WERI-Rb-1 (cell line): ENCODE measurements around the gene SLC43A1.
A peak's percentile ranks its signal among the peaks of the same experiment; 100 is the strongest.

Source experiments
- DNase-seq: peaks from one replicate; pipeline ENCODE4 v3.0.0-alpha.2; 2020
- H3K27ac ChIP-seq: fragments of 250-450 bp; sonication (Bioruptor Pico); 2 replicates; pipeline ENCODE4 v1.5.1; 2020; ENCODE audit warnings: mild to moderate bottlenecking, moderate library complexity
- H3K27me3 ChIP-seq: fragments of 250-450 bp; sonication (Bioruptor Pico); 2 replicates; pipeline ENCODE4 v1.5.1; 2021; ENCODE audit warnings: mild to moderate bottlenecking, low read depth, moderate library complexity; ENCODE audit not compliant: insufficient read depth, severe bottlenecking
- H3K36me3 ChIP-seq: fragments of 250-450 bp; sonication (Bioruptor Pico); 2 replicates; pipeline ENCODE4 v1.5.1; 2020; ENCODE audit warnings: mild to moderate bottlenecking, moderate library complexity
- H3K4me3 ChIP-seq: 2 replicates; pipeline ENCODE4 v1.5.1; 2011; ENCODE audit warnings: low read depth, mild to moderate bottlenecking, control low read depth, low read length
- H3K9me3 ChIP-seq: fragments of 250-450 bp; sonication (Bioruptor Pico); 2 replicates; pipeline ENCODE4 v1.5.1; 2021; ENCODE audit warnings: mild to moderate bottlenecking, moderate library complexity; ENCODE audit not compliant: severe bottlenecking
- TF ChIP-seq, protein P1 (sequence below): IDR thresholded peaks from 2 replicates; pipeline ENCODE4 v1.5.1; 2011; ENCODE audit warnings: low read depth, mild to moderate bottlenecking, control low read depth, inconsistent platforms, low read length

SLC43A1 gene

DNA sequence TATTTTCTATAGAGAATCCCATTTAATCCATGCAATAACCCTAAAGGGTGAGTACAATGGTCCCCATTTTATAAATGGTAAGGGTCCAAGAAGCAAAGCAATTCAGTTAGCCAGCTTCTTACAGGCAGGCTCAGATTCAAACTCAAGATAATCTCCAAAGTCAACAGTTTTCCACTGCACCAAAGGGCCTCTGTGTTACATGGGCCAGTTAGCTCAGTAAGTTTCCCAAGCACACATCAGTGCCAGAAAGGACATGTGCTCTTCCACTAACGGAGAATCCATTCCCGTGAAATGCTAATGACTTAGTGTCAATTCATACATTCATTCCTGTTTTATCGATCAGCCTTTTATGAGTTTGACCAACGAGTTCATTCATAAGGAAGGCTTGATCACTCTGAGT, 11.0 kb downstream of the SLC43A1 start:
- H3K4me3 ChIP-seq = no peak overlapping the region
- no peak for DNase-seq
- H3K27ac ChIP-seq = no peak overlapping the region
- H3K9me3 ChIP-seq = no peaks in the 10 kb centered on the region
- no peaks in the 10 kb centered on the region for H3K27me3 ChIP-seq
- TF ChIP-seq, protein P1, sequence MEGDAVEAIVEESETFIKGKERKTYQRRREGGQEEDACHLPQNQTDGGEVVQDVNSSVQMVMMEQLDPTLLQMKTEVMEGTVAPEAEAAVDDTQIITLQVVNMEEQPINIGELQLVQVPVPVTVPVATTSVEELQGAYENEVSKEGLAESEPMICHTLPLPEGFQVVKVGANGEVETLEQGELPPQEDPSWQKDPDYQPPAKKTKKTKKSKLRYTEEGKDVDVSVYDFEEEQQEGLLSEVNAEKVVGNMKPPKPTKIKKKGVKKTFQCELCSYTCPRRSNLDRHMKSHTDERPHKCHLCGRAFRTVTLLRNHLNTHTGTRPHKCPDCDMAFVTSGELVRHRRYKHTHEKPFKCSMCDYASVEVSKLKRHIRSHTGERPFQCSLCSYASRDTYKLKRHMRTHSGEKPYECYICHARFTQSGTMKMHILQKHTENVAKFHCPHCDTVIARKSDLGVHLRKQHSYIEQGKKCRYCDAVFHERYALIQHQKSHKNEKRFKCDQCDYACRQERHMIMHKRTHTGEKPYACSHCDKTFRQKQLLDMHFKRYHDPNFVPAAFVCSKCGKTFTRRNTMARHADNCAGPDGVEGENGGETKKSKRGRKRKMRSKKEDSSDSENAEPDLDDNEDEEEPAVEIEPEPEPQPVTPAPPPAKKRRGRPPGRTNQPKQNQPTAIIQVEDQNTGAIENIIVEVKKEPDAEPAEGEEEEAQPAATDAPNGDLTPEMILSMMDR = no peak
- H3K36me3 ChIP-seq = no peaks in the 10 kb centered on the region

DNA sequence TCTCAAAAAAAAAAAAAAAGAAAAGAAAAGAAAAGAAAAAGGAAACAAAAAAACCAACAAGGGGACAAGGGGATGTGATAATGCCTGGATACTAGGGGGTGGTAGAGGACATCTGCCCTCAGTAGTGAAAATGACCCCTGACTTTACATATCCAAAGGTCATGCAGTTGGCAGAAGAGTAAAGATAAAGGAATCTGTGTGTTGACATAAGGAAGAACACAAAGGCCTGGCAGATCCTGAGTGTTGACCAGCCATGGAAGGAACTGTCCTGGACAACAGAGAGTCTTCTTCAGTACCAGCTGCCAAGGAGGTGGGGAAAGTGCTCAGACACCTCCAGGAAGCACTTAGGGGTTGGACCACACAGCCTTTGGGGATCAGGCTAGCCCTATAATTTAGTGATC, 12.6 kb downstream of the SLC43A1 start:
- no peaks in the 10 kb centered on the region for H3K36me3 ChIP-seq

DNA sequence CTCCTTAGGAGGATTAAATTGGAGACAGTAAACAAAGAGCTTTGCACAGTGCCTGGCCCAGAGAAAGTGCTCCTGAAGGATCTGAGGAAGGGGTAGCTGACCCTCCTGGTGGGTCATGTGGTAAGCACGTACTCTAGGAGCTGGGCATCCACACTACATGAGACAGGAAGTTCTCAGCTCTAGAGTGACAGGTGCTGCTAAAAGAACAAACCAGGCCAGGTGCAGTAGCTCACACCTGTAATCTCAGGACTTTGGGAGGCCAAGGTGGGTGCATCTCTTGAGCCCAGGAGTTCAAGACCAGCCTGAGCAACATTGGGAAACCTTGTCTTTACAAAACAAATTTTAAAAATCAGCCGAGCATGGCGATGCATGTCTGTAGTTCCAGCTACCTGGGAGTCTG, 13.1 kb downstream of the SLC43A1 start:
- Histone ChIP-seq H3K27ac (no peak overlapping the region), H3K9me3 (no peaks in the 10 kb centered on the region), H3K4me3 (no peak overlapping the region), H3K27me3 (no peaks in the 10 kb centered on the region), H3K36me3 (no peaks in the 10 kb centered on the region)
- TF ChIP-seq, protein P1 = no peak
- no peak for DNase-seq

More for the DNA sequence above, 12.6 kb downstream of the SLC43A1 start:
- Histone ChIP-seq H3K9me3 (no peaks in the 10 kb centered on the region), H3K27ac (no peak overlapping the region), H3K4me3 (no peak overlapping the region), H3K27me3 (no peaks in the 10 kb centered on the region)
- DNase-seq = no peak
- TF ChIP-seq, protein P1 = no peak

- Histone ChIP-seq H3K9me3 (no peaks in the 10 kb centered on the region), H3K27ac (no peak overlapping the region), H3K4me3 (no peak overlapping the region), H3K36me3 (no peaks in the 10 kb centered on the region), H3K27me3 (no peaks in the 10 kb centered on the region)
- DNase-seq = no peak
- TF ChIP-seq, protein P1 = no peak
Observed at GRCh38 chr11:57501953-57502352, 13.5 kb downstream of the SLC43A1 start.

- TF ChIP-seq, protein P1 = no peak
- no peak overlapping the region for H3K4me3 ChIP-seq
- H3K36me3 ChIP-seq = no peaks in the 10 kb centered on the region
- DNase-seq = no peak
- H3K9me3 ChIP-seq = no peaks in the 10 kb centered on the region
- H3K27ac ChIP-seq = peak overlapping the region; percentile 14; the same call in 1 of the 2 replicates
- H3K27me3 ChIP-seq = no peaks in the 10 kb centered on the region
Observed at GRCh38 chr11:57500926-57501325, 14.6 kb downstream of the SLC43A1 start.

GRCh38 chr11:57500515-57500914, 15.0 kb downstream of the SLC43A1 start:
- TF ChIP-seq, protein P1 = no peak
- peak overlapping the region; percentile 14 for H3K27ac ChIP-seq
- H3K27me3 ChIP-seq = no peaks in the 10 kb centered on the region
- DNase-seq = no peak
- no peaks in the 10 kb centered on the region for H3K9me3 ChIP-seq
- no peaks in the 10 kb centered on the region for H3K36me3 ChIP-seq
- H3K4me3 ChIP-seq = no peak overlapping the region
